Measurements from ENCODE around the gene CTU2. TPM values are rescaled to one million over a fixed set of nuclear protein-coding genes. Genes with fewer than 3 reads are reported as not detected.

Gene CTU2
- total and polyA plus RNA-seq, 2 of the 8 experiments (the other 6 are each of a cell fraction or from before 2014, with no cell fraction given) = 32.7 to 42.9 TPM

- TF ChIP-seq, protein P1, sequence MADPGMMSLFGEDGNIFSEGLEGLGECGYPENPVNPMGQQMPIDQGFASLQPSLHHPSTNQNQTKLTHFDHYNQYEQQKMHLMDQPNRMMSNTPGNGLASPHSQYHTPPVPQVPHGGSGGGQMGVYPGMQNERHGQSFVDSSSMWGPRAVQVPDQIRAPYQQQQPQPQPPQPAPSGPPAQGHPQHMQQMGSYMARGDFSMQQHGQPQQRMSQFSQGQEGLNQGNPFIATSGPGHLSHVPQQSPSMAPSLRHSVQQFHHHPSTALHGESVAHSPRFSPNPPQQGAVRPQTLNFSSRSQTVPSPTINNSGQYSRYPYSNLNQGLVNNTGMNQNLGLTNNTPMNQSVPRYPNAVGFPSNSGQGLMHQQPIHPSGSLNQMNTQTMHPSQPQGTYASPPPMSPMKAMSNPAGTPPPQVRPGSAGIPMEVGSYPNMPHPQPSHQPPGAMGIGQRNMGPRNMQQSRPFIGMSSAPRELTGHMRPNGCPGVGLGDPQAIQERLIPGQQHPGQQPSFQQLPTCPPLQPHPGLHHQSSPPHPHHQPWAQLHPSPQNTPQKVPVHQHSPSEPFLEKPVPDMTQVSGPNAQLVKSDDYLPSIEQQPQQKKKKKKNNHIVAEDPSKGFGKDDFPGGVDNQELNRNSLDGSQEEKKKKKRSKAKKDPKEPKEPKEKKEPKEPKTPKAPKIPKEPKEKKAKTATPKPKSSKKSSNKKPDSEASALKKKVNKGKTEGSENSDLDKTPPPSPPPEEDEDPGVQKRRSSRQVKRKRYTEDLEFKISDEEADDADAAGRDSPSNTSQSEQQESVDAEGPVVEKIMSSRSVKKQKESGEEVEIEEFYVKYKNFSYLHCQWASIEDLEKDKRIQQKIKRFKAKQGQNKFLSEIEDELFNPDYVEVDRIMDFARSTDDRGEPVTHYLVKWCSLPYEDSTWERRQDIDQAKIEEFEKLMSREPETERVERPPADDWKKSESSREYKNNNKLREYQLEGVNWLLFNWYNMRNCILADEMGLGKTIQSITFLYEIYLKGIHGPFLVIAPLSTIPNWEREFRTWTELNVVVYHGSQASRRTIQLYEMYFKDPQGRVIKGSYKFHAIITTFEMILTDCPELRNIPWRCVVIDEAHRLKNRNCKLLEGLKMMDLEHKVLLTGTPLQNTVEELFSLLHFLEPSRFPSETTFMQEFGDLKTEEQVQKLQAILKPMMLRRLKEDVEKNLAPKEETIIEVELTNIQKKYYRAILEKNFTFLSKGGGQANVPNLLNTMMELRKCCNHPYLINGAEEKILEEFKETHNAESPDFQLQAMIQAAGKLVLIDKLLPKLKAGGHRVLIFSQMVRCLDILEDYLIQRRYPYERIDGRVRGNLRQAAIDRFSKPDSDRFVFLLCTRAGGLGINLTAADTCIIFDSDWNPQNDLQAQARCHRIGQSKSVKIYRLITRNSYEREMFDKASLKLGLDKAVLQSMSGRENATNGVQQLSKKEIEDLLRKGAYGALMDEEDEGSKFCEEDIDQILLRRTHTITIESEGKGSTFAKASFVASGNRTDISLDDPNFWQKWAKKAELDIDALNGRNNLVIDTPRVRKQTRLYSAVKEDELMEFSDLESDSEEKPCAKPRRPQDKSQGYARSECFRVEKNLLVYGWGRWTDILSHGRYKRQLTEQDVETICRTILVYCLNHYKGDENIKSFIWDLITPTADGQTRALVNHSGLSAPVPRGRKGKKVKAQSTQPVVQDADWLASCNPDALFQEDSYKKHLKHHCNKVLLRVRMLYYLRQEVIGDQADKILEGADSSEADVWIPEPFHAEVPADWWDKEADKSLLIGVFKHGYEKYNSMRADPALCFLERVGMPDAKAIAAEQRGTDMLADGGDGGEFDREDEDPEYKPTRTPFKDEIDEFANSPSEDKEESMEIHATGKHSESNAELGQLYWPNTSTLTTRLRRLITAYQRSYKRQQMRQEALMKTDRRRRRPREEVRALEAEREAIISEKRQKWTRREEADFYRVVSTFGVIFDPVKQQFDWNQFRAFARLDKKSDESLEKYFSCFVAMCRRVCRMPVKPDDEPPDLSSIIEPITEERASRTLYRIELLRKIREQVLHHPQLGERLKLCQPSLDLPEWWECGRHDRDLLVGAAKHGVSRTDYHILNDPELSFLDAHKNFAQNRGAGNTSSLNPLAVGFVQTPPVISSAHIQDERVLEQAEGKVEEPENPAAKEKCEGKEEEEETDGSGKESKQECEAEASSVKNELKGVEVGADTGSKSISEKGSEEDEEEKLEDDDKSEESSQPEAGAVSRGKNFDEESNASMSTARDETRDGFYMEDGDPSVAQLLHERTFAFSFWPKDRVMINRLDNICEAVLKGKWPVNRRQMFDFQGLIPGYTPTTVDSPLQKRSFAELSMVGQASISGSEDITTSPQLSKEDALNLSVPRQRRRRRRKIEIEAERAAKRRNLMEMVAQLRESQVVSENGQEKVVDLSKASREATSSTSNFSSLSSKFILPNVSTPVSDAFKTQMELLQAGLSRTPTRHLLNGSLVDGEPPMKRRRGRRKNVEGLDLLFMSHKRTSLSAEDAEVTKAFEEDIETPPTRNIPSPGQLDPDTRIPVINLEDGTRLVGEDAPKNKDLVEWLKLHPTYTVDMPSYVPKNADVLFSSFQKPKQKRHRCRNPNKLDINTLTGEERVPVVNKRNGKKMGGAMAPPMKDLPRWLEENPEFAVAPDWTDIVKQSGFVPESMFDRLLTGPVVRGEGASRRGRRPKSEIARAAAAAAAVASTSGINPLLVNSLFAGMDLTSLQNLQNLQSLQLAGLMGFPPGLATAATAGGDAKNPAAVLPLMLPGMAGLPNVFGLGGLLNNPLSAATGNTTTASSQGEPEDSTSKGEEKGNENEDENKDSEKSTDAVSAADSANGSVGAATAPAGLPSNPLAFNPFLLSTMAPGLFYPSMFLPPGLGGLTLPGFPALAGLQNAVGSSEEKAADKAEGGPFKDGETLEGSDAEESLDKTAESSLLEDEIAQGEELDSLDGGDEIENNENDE (IDR thresholded peaks at IDR 0.05; ENCODE audit: insufficient replicate concordance, low read length) = no peak
- TF ChIP-seq CHD2 (IDR thresholded peaks at IDR 0.05; ENCODE audit: low read length) (no peak), EGR1 (IDR thresholded peaks at IDR 0.05; ENCODE audit: borderline replicate concordance, low read depth, low read length) (no peak), SP4 (IDR thresholded peaks at IDR 0.05; ENCODE audit: low read length) (no peak), CHD1 (IDR thresholded peaks at IDR 0.05; ENCODE audit: low read depth, low read length) (no peak), HDAC2 (IDR thresholded peaks at IDR 0.05; ENCODE audit: borderline replicate concordance in 1 of 2, low read depth in 2 of 2, low read length in 2 of 2) (no peak), SP1 (IDR thresholded peaks at IDR 0.05; ENCODE audit: low read depth, low read length) (no peak), SRF (IDR thresholded peaks at IDR 0.05; ENCODE audit: low read depth, low read length) (no peak), BACH1 (IDR thresholded peaks at IDR 0.05; ENCODE audit: low read length) (no peak)
Observed at GRCh38 chr16:88740727-88741055, 34.4 kb downstream of the CTU2 start (continued).

Data from H1 (cell line).